SU-DHL-6 (cell line): ENCODE measurements around the gene KATNB1.

ENCODE experiments used
- CTCF ChIP-seq: fragments of 200-600 bp; sonication (generic); IDR thresholded peaks from one replicate; pipeline ENCODE4 v1.5.1; 2017; ENCODE audit warnings: antibody characterized with exemption, mild to moderate bottlenecking, low read length, moderate library complexity; ENCODE audit not compliant: insufficient read depth, poor library complexity, severe bottlenecking
- EZH2phosphoT487 ChIP-seq: fragments of 200-600 bp; sonication (generic), shearing (Covaris generic); conservative IDR thresholded peaks from 2 replicates; pipeline ENCODE4 v1.6.1; 2018; ENCODE audit warnings: mild to moderate bottlenecking, antibody characterized with exemption, low read length, moderate library complexity, mixed read lengths

- no peak for TF ChIP-seq CTCF
- no peak for TF ChIP-seq EZH2phosphoT487
These were observed 44.6 kb upstream of the KATNB1 start for GRCh38 chr16:57690782-57691471.
